Anterior cingulate cortex (tissue), 58 donors: ENCODE data around the gene TDRD1.

Experiments used
- DNase-seq, 58 donors: peaks; one replicate each; lab custom pipeline; 2025; lab: John Stamatoyannopoulos, UW

Gene TDRD1

DNA sequence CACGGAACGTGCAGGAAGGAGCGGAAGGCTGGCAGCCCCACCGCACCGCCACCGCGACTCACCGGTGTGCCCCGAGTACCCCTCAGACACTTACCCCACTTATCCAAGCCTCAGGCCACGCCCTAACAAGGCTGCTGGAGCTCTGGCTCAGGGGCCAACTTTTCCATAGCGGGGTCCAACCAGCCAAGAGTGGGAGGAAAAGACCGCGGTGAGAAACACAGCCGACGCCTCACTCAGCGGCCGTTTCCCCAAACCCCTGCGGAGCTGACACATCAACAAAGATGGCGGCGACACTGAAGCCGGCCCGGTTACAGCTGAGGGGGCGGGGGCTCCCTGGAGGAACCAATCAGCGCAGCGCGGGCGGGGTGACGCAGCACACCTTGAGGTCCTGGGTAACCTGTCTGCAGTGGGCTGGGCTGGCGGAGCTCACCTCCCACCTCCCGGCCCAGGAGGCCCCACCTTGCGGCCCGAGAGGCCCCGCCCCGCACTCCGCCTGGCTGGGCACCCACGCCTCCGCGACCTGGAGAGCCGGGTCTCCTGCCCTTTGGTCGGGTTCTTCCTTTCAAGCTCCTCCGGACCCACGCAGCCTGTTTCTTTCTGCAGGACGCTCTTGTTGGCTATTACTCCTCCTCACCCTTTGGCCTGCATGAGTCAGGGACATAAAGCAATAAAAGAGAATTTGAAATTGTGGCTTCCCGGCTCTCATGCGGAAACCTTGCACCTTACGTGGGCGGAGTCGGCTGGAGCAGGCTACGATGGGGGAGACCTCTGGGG is 5.0 kb upstream of the TDRD1 start, which contains the start of gene CCDC186:
Gene CCDC186 (minus strand): TSS at position 283 of the 774 bp plus-strand sequence. CDS start 10,935 bp downstream, outside the sequence.
- peak; percentile 45 to 96 (median 85) for DNase-seq

DNA sequence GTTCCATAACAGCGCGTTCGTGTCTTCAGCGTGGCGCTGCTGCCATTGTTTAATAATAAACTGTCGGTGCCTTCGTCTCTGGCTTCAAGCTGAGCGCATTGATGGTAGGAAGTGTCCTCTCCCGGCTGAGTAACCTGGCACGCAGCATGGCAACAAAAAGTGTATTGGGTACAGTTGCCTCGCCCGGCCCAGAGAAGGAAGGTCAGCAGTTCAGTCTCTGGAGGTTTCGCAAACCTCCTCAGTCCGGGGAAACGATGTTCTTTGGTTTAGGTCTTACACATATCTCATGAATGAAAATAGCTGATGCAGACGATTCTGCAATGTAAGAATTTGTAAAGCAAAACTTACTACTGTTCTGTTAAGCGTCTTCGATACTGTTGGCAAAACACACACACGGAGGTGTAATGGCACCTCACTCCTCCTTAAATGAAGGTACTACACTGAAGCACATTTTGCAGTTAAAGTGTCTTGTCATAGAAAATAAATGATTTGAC is 4.4 kb upstream of the TDRD1 start:
- peak in 33 of 58 donors; percentile 6 to 67 (median 33) for DNase-seq

- DNase-seq: no peak
Observed at GRCh38 chr10:114175667-114176066, 3.5 kb upstream of the TDRD1 start.

- DNase-seq: no peak
Observed at GRCh38 chr10:114176511-114176910, 2.6 kb upstream of the TDRD1 start.

- DNase-seq: no peak
Observed at GRCh38 chr10:114179747-114180146, 594 bp downstream of the TDRD1 start.

- no peak for DNase-seq
Observed at GRCh38 chr10:114180937-114181336, 1.8 kb downstream of the TDRD1 start.

GRCh38 chr10:114181971-114182370 is 2.8 kb downstream of the TDRD1 start:
- no peak for DNase-seq

- DNase-seq: no peak
Observed at GRCh38 chr10:114183563-114183962, 4.4 kb downstream of the TDRD1 start.

- DNase-seq: no peak
Observed at GRCh38 chr10:114184276-114184675, 5.1 kb downstream of the TDRD1 start.

DNA sequence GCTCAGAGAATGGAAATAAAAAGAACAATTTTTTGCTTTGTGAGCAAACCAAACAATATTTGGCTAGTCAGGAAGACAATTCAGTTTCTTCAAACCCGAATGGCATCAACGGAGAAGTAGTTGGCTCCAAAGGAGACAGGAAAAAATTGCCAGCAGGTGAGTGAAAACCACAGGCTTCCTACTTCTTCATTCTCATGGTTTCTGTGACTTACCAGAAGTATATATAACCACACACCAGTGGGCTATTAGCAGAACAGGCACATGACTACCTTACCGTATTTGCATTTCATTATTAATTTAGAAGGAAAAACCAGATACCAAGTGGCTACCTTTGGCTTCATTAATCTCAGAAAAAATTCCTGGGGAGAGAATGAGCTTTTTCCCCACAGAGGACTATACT is 8.8 kb downstream of the TDRD1 start:
- no peak for DNase-seq

DNA sequence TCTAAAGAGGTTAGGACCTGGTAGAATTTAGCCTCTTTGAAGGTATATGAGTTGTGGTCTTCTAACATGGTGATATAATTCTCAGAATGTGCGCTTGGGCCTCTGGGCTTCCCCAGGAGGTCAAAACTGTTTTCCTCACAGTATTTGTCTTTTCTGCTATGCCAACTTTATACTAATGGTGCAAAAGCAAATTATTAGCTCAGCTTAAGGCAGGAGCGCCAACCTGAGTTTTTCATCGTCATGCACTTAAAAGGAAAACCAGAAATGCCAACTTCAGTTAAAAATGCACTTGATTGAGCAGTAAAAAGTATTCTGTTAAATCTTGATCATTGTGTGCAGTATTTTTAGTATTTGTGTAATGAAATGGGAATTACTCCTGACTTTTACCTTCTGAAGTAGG is 9.7 kb downstream of the TDRD1 start:
- DNase-seq: no peak

DNA sequence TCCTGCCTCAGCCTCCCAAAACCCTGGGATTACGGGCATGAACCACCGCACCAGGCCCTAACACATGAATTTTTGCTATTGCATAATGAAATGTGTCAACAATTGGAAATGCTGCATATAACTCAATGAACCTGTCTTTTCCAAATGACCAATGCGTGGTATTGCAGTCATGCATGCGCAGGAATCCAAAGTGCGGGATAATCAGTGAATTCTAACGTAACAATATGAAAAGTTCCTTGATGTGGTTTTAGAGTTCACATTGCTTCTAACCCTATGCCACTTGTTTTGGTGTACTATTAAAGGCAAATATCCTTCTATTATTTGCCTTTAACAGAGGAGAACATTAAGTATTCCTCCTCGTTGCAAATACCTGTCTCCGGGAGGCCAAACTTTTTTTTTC is 10.5 kb downstream of the TDRD1 start:
- DNase-seq: no peak

- no peak for DNase-seq
Observed at GRCh38 chr10:114195079-114195478, 15.9 kb downstream of the TDRD1 start.

DNA sequence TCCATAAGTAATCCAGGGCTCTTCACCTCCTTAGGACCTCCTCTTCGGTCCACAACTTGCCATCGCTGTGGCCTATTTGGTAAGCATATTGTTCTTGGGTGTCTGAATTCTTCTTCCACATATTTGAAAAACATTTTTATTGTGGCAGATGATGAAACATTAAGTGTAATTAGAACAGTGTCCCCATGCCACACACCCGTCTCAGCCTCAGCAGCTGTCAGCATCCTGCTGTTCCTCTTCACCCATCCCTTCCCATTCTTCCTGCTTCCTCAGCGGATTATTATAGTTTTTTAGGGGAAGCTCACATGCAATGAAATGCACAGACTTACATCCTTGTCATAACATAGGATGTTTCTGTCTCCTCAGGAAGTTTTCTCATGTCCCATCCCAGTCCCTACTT is 20.1 kb downstream of the TDRD1 start:
- DNase-seq: no peak

DNA sequence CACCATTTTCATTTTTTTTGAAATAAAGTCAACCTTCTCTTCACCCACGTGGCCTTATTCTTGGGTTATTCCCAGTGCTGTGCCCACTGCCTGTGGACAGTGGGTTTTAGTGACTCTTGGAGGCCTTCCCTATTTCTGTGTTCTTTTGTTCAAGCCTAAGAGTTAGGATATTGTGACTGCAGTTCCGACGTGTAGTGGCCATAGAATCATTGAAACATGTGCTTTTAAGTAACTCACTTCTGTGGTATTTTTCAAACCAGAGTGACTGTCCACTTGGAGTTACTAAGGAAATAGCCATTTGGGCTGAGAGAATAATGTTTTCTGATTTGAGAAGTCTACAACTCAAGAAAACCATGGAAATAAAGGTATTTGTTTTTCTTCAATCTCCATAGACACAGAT is 23.7 kb downstream of the TDRD1 start:
- DNase-seq: no peak

- no peak for DNase-seq
Observed at GRCh38 chr10:114206902-114207301, 27.7 kb downstream of the TDRD1 start.

DNA sequence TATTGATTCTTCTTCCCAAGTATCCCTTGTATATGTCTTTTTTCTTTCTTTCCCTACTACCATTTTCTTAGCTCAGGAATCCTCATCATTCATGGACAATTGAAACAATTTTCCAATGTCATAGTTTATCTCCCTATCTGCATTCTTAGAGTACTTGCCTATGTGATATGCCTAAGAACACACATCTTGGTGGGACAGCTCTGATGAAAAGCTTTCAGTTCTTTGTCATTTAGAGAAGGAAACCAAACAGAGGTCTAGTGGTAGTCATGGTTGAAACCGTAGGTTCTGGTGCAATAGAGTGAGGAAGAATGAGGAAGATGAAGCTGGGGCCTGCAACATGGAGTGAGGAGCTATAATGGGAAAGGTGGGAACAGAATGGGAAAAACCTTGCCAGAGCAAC is 28.2 kb downstream of the TDRD1 start:
- no peak for DNase-seq

GRCh38 chr10:114208351-114208750 is 29.2 kb downstream of the TDRD1 start:
- DNase-seq: no peak

GRCh38 chr10:114212153-114212552 is 33.0 kb downstream of the TDRD1 start:
- no peak for DNase-seq

DNA sequence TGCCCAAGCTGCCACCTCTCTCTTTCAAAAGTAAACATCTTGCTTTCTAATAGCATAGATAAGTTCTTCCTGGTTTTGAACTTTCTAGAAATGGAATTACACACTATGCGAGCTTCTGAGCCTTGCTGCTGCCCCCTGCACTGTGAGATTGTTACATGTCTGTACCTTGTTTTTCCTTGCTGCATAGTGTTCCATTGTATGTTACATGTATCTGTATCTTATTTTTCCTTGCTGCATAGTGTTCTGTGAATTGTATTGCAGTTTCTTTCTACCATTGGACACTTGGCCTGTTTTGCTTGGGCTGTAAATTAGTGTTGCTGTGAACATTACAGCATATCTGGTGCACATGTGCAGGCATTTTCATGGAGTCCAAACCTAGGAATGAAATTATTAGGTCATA is 35.9 kb downstream of the TDRD1 start:
- DNase-seq: no peak

GRCh38 chr10:114220281-114220680 is 41.1 kb downstream of the TDRD1 start:
- DNase-seq: no peak

GRCh38 chr10:114221235-114221634 is 42.1 kb downstream of the TDRD1 start:
- no peak for DNase-seq
